WTC11 (cell line): ENCODE measurements around the gene HMCES.

Experiments
- JUN ChIP-seq: sonication (generic); formaldehyde crosslinking; IDR thresholded peaks from 2 replicates; pipeline ENCODE4 v1.8.0; 2023; ENCODE audit warnings: mild to moderate bottlenecking, missing genetic modification reagents
- ZNF396 ChIP-seq: fragments of 250-450 bp; sonication (Bioruptor Pico); IDR thresholded peaks from 2 replicates; pipeline ENCODE4 v1.8.0; 2021; ENCODE audit warnings: mild to moderate bottlenecking, moderate library complexity, borderline replicate concordance
- TF ChIP-seq, protein P1 (sequence below): fragments of 200-600 bp; IDR thresholded peaks from 2 replicates; pipeline ENCODE4 v1.8.0; 2022; ENCODE audit warnings: antibody characterized with exemption
- TF ChIP-seq, protein P2 (sequence below): fragments of 250-450 bp; sonication (Bioruptor Pico); IDR thresholded peaks from 2 replicates; pipeline ENCODE4 v1.9.0; 2021; ENCODE audit warnings: moderate library complexity, mild to moderate bottlenecking, inconsistent platforms, borderline replicate concordance
- TF ChIP-seq, protein P3 (sequence below): sonication (generic); formaldehyde crosslinking; IDR thresholded peaks from 2 replicates; pipeline ENCODE4 v1.8.0; 2022; ENCODE audit warnings: mild to moderate bottlenecking, missing genetic modification reagents

GRCh38 chr3:129325383-129325782 is 46.7 kb downstream of the HMCES start:
- TF ChIP-seq, protein P1, sequence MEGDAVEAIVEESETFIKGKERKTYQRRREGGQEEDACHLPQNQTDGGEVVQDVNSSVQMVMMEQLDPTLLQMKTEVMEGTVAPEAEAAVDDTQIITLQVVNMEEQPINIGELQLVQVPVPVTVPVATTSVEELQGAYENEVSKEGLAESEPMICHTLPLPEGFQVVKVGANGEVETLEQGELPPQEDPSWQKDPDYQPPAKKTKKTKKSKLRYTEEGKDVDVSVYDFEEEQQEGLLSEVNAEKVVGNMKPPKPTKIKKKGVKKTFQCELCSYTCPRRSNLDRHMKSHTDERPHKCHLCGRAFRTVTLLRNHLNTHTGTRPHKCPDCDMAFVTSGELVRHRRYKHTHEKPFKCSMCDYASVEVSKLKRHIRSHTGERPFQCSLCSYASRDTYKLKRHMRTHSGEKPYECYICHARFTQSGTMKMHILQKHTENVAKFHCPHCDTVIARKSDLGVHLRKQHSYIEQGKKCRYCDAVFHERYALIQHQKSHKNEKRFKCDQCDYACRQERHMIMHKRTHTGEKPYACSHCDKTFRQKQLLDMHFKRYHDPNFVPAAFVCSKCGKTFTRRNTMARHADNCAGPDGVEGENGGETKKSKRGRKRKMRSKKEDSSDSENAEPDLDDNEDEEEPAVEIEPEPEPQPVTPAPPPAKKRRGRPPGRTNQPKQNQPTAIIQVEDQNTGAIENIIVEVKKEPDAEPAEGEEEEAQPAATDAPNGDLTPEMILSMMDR: no peak
- TF ChIP-seq ZNF396 (CRISPR knock-in tag) (no peak), JUN (no peak)
- TF ChIP-seq, protein P2, sequence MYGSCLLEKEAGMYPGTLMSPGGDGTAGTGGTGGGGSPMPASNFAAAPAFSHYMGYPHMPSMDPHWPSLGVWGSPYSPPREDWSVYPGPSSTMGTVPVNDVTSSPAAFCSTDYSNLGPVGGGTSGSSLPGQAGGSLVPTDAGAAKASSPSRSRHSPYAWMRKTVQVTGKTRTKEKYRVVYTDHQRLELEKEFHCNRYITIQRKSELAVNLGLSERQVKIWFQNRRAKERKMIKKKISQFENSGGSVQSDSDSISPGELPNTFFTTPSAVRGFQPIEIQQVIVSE (CRISPR knock-in tag): no peak
- TF ChIP-seq, protein P3, sequence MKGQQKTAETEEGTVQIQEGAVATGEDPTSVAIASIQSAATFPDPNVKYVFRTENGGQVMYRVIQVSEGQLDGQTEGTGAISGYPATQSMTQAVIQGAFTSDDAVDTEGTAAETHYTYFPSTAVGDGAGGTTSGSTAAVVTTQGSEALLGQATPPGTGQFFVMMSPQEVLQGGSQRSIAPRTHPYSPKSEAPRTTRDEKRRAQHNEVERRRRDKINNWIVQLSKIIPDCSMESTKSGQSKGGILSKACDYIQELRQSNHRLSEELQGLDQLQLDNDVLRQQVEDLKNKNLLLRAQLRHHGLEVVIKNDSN (CRISPR knock-in tag): no peak
